TTC549 (cell line): Measurements from ENCODE around the gene MAPK9.

ENCODE experiments used
- FAIRE-seq: peaks from 2 replicates; lab custom pipeline; 2012; peaks lifted over from hg19 to GRCh38; lab: Jason Lieb, UNC

The MAPK9 gene

DNA sequence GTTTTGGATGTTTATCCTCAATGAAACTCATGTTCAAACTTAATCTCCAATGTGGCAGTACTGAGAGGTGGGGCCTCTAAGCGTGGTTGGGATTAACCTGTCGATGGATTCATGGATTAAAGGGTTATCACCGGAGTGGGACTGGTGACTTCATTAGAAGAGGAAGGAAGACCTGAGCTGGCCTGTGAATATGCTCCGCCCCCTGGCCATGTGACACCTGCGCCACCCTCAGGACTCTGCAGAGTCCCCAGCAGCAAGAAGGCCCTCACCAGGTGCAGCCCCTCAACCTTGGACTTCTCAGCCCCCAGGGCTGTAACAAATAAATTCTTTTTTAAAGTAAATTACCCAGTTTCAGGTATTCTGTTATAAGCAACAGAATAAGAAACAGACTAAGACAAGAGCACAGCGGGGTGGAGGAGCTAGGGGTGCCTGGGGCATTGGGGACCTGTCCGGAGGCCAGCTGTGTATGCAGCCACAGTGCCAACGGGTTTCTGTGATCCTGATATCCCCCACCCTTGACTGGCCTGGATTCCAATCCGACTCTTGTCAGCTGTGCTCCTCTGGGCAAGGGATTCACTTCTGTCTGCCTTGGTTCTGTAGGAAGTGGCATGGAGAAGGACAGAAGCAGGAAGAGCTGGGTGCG is 3.2 kb upstream of the MAPK9 start:
- no peak for FAIRE-seq

GRCh38 chr5:180294411-180294810 is 2.5 kb upstream of the MAPK9 start:
- no peak for FAIRE-seq

GRCh38 chr5:180291234-180291940 is 496 bp downstream of the MAPK9 start:
- FAIRE-seq = no peak

- FAIRE-seq = no peak
These were observed 1.2 kb downstream of the MAPK9 start for GRCh38 chr5:180290568-180291233.

- FAIRE-seq = no peak
These were observed 1.9 kb downstream of the MAPK9 start for GRCh38 chr5:180289966-180290365.

- no peak for FAIRE-seq
These were observed 2.5 kb downstream of the MAPK9 start for GRCh38 chr5:180289433-180289832.

DNA sequence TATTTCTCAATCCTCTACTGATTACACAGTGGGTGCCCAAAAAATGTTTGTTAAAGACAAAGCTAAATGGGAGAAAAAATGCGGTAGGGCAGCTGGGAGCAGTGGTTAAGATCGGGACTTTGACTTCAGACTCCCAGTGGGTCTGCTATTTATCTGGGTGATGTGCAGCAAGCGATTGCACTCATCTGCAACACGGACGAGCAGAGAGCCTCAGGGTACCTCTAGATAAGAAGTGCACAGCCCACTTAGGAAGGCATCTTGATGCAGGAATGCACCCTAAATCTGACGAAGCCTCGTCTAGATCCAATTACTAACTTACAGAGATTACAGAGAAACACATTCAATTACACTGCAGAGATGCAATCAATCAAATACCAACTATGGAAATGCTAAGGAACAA is 4.0 kb downstream of the MAPK9 start:
- FAIRE-seq = no peak

- no peak for FAIRE-seq
These were observed 4.5 kb downstream of the MAPK9 start for GRCh38 chr5:180287404-180287803.

DNA sequence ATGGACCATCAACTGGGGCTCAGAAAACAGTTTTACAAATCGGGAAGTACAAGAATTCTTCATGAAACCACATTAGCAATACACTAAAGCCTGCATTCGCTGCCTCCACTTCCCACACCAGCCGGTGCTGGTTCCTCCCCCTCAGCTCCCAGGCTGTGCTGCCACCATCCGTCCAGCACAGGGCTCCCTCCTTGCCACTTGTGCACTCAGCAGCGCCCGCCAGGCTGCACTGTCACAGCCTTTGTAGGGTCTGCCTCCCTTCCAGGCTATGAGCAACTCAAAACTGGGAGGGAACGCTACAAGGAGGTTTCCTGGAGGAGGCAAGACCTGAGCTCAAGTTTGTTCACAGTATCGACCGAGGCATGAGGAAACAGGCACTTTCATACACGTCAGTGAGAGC is 7.7 kb downstream of the MAPK9 start:
- no peak for FAIRE-seq

- FAIRE-seq = no peak
These were observed 8.8 kb downstream of the MAPK9 start for GRCh38 chr5:180283026-180283615.

DNA sequence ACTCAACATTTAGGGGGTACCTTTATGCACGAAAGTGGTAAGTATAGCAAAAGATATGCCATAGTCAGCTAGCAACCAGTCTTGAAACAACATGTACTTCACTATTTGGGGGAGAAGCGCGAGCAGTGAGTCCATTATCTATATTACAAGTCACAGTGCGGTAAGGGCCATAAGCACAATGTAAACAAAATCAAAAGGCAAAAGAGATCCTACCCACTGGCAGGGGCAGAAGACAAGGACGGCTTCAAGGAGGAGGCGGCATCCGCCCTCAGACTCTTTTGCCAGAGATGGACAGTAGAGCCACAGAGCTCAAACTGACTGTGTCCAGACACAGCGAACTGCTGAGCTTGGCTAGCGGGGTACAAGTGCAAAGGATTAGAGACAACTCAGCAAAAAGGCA is 9.6 kb downstream of the MAPK9 start:
- no peak for FAIRE-seq

DNA sequence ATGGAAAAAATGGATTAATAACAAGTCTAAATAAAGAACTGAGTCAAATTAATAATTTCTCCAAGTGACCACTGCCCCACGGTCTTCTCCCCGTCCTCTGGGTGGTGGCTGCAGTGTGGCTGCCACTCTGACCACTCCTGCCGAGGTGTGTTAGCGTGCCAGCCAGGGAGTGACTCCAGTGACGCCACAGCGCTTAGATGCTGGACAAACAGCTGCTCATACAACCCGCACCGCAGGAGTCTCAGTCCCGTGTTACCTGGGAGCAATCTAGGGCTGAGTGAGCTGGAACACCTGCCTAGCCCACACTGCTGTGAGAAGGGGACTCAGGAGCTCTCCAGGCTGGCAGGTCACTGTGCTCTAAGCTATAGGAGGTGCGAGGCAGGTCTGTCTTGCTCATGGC is 10.2 kb downstream of the MAPK9 start:
- FAIRE-seq = no peak

GRCh38 chr5:180274695-180275094 is 17.2 kb downstream of the MAPK9 start:
- FAIRE-seq = no peak

- FAIRE-seq = no peak
These were observed 20.7 kb downstream of the MAPK9 start for GRCh38 chr5:180271221-180271620.

DNA sequence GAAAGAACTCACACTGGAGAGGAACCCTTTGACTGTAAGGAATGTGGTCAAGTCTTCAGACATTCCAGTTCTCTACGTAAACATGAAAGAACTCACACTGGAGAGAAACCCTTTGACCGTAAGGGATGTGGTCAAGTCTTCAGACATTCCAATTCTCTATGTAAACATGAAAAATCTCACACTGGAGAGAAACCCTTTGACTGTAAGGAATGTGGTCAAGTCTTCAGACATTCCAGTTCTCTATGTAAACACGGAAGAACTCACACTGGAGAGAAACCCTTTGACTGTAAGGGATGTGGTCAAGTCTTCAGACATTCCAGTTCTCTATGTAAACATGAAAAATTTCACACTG is 32.6 kb downstream of the MAPK9 start:
- no peak for FAIRE-seq

DNA sequence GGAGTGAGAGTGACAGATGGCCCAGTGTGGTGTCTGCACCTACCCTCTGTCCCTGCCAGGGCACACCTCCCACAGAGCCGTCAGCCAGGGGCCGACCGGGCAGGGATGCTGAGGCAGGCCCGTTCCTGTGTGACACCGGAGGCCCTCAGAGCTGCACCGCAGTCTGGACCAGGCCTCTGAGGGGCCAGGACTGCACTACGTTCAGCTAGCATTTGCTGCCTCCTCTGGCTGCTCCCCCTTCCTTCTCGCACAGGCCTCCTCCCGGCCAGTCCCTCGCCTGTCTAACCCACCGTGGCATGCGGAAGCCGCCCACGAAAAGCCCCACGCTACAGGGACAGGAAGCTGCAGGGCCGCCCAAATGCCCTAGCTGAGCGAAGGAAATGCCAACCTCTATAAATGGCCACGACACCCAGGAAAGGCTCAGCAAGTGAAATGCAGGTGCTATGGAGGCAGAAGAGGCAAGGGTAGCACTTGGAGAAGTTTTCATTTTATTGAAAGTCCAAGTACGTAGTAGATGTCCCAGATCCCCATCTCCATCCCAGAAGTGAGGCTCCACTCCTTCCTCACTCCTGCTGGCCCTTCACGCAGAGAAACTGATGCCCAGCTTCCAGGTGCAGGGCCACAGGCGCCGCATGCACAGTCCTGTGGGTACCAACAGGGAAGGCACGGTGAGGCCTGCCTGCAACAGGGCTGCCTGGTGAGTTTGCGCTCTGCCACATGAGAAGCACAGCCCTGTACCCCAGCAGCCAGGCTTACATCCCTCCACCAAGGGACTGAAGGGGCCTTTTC is 38.7 kb downstream of the MAPK9 start:
- no peak for FAIRE-seq

DNA sequence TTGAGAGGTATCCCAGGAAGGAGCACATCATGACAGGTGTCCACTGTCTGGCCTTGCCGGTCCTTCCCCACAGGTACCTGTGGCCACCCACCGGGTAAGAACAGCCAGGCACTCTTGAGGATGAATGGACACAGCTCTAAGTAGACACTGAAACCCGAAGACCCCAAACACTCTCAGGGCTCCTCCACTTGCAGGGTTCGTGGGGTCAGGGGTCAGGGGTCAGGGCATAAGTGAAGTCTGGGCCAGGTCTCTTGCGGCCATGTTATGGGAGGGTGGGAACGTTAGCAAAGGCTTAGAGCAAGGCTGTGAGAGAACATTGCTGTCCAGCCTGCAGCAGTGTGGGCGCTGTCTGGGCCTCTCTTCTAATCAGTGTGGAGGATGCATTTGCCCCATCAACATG is 40.0 kb downstream of the MAPK9 start:
- no peak for FAIRE-seq

- FAIRE-seq = no peak
These were observed 40.7 kb downstream of the MAPK9 start for GRCh38 chr5:180251141-180251540.

DNA sequence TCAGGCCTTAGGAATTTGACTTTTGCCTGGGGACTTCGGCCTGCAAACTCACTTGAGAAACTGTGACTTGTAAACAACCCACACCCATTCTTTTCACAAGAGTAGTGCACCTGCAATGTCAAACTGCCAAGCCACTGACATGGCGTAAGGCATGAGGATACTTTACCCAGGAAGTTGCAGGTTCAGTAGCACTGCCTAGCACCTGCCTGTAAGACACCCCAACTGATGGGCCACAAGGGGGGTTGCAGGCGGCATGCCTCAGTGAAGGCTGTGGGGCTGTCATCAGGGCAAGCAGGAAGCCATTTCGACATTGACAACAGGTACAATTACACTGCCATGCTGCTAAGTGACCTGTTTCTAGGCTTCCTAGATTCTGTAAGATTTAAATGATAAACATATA is 41.6 kb downstream of the MAPK9 start:
- FAIRE-seq = no peak

- FAIRE-seq = no peak
These were observed 50.3 kb downstream of the MAPK9 start for GRCh38 chr5:180241600-180241999.

DNA sequence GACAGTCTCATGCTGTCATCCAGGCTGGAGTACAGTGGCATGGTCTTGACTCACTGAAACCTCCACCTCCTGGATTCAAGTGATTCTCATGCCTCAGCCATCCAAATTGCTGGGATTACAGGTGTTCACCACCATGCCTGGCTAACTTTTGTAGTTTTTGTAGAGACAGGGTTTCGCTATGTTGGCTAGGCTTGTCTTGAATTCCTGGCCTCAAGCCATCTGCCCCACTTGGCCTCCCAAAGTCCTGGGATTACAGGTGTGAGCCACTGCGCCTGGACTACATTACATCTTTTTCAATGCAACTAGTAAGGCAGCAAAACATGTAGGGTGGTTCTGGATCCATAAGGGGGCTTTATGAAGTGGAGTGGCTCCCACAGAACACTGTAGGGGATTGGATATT is 53.3 kb downstream of the MAPK9 start:
- no peak for FAIRE-seq

- FAIRE-seq = no peak
These were observed 56.0 kb downstream of the MAPK9 start for GRCh38 chr5:180235846-180236245.

- FAIRE-seq = no peak
These were observed 56.8 kb downstream of the MAPK9 start for GRCh38 chr5:180235077-180235476.
